HG03103 (cell line): ENCODE results near the gene LZTS2.

Source experiments
- ATAC-seq: cut with Tn5 transposase; IDR thresholded peaks from one replicate; pipeline ENCODE4 v1.9.1; 2021; ENCODE audit warnings: low read depth; ENCODE audit not compliant: unreplicated experiment

LZTS2 gene

DNA sequence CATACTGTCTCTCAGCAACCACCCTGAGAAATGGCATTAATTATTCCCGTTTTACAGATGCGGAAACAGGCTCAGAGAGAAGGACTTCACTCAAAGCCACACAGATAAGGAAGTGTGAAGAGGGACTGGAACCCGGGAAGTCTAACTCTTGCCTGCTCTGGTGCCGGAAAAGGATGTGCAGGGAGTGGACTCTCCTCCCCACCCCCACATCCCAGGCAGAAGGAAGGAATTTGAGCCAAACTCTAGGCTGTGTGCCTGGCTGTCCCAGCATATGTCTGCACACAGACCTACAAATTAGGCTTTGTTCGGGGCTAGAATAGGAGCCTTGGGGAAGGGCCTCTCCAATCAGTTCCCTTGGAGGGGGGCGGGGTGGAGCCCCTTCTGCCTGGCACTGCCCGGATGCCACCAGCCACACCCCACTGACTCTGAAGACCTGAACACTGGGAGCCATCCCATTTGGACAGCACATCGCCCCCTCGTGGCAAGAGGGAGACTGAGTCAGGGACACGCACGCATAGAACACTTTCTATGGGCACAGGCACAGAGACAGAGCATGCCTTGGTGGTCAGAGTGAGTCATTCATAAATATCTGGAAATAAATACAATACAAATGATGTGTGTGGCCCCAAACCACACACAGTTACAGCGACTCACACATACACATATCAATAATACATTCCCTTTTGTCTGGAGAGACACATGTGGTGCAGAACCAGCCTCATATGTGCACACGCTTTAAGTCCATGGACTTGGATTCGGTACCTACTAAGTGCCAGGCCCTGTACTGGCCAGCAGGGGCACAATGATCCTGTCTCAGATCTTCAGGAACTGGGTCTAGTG is 13.1 kb downstream of the LZTS2 start:
- peak; percentile 71 for ATAC-seq

DNA sequence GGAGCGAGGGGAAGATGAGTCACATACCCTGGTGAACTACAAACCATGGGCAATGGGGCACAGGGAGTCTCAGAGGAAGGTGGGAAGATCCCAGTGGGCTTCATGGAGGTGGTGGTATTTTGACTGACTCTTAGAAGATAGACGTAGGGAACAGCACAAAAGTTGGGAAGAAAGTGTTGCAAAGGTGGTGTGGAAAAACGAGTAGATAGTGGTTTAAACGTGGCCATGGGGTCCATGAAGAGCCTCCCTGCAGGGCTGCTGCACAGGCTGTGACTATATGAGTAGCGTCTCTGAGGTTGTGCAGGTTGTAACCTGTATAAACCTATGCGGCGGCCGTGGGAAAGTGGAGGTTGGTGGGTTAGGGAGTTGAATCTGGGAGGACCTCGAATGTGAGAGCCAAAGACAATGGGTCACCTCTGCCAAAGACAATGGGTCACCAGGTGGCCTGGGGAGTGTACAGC is 13.8 kb downstream of the LZTS2 start:
- no peak for ATAC-seq

DNA sequence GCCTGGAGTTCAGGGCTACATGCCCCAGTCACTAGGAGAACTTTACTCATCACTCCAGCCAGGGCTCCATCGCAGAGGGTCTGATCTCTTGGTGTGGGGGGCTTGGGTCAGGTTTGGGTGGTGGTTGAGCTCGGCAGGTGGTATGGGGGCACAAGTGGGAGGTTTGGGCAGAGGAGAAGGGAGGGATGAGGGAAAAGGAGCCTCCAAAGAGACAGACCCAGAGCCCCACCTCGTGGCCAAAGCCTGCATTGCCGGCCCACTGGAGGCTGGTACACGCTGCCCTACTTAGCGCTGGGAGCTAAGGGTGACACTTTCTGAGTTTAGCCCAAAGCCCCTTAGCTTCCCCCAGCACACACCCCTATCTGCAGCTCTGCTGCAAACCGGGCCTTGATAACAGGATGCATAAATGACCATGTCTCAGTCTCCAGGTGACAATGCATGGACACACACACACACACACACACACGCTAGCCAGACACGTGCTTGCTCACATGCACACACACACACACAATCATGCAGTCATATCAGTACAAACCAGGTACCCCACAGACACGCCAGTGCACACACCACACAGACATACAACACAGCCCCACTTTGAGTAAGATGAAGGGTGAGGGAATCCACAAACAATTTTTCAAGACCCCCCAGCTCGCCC is 14.7 kb downstream of the LZTS2 start:
- ATAC-seq = no peak

DNA sequence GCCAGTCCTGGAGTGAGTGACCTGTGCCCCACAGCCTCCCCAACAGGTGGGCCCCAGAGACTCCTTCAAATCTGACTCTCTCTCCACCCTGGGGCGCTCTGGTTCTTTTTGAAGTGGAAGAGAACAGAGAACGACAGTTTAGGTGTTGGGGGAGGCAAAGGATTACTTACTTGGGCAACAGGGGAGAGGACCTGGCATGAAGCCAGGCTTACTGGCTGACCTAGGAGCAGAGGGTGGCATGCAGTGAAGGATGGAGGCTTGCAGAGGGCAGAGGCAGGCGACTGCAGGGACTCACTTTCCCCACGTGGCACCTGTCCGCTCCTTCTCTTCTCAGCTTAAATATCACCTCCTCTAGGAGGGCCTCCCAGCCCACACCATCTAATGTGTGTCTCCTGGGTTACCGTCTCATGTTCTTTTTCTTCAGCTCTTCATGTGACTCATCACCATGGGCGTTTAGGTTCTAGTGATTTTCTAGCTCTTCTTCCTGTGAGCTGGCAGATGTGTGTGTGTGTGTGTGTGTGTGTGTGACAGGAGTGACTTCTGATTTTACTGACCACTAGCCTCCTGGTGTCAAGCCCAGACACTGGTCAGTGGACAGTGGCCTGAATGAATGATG is 15.5 kb downstream of the LZTS2 start:
- ATAC-seq = no peak

DNA sequence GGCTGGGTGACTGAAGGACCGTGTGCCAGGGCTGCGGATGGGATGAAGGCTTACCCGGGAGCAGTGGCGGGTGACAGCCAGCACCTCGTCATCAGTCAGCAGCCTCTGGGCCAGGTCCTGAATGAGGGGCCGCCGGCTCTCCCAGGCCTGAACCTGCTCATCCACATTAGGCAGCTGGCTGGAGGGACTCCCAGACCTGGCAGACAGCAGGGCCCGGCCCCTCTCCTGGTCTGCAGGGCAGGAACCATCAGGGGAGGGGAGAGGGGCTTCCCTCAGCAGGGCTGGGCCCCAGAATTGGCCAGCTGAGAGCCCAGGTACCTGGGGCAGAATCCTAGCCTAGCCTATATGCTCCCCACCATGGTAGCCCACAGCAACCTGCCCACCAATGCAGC is 16.0 kb downstream of the LZTS2 start:
- ATAC-seq = no peak

DNA sequence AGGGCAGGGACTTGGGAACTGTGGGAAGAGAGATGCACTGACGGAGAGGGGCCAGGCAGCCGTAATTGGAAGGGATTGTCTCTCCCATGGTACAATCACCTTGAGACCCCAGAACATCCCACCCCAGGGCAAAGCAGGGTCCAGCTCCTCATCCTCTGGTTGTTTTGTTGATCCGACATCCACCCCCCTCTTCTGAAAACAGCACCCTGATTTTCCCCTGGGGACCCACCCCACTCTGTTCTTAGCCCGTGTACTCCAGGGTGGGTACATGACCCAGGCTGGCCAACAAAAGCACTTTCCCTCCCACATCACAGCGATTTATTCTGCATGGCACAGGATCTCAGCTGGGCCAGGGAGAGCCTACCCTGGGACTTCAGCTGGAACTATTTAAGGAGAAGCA is 17.2 kb downstream of the LZTS2 start:
- no peak for ATAC-seq

DNA sequence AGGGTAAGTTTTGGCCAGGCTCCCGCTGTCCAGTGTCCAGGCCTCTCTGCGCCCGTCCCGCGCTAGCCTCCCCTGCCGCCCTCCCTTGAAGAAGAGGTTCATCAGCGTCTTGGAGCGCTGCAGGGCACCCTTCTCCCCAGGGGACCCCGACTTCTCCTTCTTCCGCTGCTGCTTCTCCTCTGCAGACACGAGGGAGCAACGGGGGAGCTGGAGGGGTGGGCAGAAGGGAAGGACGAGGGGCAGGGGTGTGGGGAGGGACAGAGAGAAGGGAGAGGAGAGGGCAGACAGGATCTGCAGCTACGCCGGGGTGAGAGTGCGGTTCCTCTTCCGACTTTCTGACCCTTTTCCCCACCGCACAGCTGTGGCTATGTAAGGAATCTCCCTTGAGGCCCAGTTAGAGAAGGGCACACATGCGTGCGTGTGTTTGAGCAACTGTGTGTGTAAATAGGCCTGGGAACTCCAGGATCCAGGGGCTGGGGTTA is 18.6 kb downstream of the LZTS2 start:
- no peak for ATAC-seq

DNA sequence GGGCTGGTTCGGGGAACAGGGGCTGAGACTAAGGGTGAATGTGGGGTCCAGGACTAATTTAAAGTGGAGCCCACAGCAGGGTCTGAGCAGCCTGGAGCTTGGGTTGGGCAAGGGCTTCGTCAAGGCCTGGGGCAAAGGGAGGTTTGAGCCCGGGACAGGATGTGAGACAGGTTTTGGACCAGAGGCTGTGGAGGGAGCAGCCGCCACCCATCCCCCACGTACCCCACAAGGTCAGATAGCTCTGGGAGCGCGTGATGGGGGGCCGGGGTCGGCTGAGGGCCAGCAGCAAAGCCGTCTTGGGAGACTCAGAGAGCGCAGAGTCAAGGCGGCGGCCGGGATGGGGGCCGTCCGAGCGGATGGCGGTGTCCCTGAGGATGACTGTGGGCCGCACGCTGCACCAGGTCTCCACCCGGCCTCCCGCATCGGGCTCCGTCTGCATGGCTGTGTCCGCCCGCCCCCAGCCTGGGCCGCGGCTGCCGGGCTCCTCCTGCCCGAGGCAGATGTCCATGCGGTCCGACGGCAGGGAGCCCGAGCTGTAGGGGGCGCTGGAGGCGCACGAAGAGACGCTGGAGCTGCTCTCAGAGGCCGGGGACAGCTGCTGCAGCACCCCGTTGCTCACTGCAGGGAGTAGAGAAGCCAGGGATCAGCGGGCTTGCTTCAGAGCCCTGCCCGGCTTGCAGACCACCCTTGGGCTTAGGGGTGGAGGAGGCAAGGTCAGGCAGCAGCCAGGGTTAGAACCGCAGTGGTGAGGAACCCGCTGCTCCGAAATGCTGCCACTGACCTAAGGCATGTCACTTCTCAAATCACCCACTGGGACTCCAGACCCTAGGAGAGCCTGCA is 19.2 kb downstream of the LZTS2 start:
- no peak for ATAC-seq

DNA sequence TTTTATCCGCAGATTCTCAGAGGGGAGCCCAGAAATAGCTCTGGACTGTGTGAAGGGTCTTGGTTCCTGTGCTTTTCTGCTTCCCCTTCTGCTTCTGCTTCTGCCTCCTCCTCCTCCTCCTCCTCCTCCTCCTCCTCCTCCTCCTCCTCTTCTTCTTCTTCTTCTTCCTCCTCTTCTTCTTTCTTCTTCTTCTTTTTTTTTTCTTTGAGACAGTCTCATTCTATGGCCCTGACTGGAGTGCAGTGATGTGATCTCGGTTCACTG is 19.8 kb downstream of the LZTS2 start:
- ATAC-seq = no peak

DNA sequence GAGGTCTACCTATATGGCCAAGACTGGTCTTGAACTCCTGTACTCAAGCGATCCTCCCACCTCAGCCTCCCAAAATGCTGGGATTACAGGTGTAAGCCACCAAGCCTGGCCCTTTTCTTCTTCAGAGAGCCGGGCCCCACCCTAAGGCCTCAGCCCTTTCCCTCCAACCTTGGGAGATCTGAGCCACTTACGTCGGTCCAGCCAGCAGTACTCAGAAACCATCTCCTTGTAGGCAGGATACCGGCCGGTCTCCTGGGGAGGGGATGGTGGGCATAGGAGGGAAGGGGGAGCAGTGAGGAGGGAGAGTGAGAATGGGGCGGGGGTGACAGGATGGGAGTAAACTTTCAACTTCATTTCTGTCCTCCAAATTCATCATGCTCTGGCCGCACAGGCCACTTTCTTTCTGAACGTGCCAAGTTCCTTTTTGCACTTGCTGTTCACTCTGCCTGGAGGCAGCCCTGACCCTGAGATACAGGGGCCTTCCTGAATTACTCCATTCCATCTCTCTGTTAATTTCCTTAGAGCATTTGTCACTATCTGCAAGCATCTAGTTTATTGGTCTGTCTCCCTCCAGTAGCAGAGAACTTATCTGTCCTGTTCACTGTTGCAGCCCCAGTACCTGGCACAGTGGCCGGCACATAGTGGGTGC is 20.9 kb downstream of the LZTS2 start:
- ATAC-seq = no peak

DNA sequence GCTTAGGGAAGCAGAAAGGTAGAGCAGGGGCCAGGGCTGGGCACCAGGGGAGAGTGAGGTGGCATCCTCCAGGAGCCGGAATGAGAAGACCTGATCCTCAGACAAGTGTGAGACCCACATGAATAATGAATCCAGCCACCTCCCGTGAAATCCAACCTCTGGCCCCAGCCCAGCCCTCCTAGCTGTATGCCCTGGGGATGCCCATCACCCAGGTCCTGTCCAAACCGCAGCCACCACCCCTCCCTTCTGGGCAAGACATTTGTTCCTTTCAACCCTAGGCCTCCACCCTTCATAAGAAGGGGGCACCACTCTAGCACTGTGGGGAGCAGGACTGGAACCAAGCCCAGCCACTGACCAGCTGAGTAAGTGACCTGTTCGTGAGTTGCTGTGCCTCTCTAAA is 21.6 kb downstream of the LZTS2 start:
- no peak for ATAC-seq

DNA sequence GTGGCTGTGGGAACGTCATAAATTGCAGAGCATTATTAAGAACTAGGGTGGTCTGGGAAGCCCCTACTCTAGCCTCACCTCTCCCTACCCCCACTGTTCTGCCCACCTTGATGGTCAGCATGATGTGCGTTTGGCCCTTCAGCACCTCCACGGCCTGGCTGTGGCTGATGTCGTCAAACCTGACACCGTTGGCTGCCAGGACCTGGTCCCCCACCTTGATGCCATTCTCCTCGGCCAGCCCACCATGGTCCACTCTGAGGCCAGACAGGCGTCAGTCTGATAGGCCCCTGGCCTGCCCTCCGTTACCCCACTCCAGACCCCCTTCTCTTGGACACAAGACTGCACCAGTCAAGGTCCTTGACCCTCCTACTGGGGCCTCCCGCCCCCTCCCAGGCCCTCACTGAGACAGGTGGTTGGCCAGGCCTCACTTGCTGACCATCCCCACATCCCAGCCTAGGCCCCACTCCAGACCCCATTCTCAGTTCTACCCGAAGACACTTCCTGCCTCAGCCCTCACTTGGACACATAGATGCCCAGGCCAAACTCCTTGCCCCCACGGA is 22.2 kb downstream of the LZTS2 start:
- ATAC-seq = no peak

DNA sequence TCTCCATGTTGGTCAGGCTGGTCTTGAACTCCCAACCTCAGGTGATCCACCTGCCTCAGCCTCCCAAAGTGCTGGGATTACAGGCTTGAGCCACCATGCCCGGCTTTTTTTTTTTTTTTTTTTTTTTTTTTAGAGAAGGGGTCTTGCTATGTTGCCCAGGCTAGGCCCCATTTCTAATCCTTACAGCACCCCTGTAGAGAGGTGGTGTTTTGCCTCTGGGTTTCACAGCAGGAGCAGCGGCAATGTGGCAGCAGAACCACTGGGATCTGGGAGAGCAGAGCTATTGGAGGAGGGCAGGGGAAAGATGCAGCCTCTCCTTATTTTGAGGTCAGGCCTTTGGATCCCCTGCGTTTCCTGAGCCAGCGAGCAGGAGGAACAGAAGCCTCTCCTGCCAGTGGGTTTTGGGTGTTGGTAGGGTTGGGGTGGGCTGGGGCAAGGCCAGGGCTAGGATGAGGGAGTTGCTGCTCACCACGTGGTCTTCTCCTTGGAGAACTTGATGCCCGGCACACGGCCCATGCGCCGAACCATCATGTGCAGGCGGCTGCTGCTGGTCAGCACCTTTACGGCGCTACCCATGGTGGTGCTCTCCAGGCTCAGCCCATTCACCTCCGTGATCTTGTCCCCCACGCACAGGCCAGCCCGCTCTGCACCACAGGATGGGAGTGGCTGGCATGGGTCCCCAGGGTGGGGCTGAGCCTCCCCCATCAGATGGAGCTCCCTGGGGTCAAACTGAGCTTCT is 23.5 kb downstream of the LZTS2 start:
- no peak for ATAC-seq

DNA sequence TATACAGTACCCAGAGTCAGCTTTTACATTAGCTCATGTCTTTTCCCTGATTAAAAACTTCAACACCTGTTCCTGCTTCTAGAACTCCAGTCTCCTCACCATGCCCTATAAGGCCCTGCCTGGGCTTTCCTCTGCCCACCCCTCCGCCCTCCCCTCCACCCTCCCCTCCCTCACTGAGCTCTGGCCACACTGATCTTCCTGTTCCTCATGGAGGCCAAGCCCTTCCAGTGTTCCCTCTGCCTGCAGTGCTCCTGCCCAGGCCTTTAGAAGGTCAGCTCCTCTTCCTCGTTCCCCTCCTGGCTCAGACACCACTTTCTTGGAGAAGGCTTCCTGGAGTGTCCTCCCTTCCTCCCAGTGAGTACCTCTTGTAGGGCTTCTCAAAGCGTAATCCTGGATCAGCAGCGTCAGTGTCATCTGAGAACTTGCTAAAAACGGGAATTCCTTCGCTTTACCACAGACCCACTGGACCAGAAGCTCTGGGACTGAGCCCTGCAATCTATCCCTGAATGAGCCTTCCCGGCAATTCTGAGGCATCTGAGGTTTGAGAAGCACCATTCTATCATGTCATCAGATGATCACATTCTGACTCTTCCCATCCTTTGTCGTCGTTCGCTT is 27.6 kb downstream of the LZTS2 start:
- ATAC-seq = no peak

DNA sequence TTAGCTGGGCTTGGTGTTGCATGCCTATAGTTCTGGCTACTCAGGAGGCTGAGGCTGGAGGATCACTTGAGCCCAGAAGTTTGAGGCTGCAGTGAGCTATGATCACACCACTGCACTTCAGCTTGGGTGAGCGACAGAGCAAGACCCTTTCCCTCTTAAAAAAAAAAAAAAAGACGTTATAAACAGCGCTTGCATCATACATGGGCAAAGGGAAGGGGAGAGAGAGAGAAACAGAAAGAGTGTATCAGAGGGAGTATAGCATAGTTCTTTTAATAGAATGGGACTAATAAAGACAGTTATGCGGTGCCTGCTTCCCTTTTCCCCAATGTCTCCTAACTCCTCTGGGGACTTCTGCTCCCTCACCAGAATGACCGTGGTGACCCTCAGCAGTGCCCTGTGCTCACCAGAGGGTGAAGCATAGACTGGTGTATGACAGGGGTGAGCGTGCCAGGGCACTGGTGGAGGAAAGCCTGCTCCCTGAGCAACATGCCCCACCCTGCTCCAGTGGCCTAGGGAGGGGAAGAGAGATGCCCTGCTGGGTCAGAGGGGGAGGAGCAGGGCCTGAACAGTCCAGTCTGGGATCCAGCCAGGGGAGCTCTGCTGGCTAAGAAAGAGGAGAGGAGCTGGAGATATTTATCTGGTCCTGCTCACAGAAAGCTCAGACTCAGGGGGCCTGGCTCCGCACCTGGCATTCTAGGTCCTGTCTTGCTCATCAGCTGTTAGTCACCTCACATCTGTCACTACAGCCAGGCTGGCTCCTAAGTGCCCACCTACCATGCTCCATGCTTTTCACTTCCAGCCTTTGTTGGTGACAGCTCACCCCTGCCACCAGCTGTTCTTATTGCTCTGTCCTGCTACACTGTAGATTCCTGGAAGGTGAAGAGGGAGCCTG is 29.1 kb downstream of the LZTS2 start:
- ATAC-seq = no peak

DNA sequence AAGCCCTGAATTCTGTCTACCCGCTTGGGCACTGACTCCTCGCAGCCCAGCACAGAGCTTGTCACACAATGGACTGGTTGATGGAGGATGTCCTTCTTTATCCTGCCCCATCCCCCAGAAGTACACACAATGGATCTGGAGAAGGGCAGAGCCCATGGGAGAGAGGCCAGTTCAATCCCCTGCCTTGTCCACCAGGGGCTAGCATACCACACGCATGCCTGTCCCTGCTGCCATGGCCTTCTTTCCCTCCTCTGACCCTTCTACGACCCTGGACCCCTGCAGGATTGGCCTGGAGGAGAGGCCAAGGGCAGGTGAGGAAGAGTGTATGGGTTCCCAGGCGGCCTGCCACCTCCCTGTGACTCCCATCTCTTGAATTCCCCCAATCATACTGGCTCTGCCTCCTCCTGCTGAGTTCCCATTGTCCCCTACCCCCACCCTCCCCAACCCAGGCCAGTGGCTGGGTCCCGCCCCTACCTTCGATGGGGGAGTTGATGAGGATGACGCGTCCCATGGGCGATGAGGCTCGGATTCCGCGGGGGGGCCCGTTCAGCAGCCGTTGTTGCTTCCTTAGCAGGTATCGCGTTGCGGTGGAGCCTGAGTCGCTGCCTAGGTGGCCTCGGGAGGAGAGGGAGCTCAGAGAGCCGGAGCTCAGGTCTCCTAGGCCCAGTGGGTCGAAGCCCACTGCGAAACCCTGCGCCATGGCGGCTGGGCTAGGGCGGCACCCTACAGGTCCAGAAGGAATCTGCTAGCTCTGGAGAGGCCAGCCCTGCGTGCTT is 30.1 kb downstream of the LZTS2 start:
- no peak for ATAC-seq

DNA sequence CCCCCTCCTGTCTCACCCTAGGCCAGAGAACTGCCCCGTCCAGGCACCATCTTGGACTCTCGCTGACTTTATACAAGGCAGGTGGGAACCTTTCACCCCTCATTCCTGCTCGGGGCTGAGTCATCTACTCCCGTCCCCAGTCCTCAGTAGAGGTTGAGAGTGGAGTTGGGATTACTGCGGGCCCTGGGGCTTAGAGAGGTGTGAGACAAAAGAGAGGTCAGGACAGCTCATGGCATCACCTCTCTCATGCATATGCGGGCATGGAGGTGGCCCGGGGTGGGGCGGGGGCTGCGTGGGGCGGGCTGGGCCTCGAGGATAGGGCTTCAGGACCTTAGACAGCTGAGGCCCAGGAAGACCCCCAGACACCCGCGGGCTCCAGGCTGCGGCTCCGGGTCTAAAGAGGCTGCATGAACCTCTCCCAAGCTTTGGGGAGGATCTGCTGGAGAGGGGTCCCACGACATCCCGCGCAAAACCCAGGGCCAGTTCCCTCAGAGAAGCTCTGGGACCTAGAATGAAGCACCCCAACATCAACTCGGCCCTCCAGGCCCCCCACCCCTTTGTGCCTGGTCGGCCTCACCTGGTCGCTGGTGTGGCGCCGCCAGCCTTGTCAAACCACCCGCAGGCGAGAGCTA is 31.0 kb downstream of the LZTS2 start:
- ATAC-seq = no peak
